Measurements from ENCODE around the gene SESN2.

The SESN2 gene, protein sequence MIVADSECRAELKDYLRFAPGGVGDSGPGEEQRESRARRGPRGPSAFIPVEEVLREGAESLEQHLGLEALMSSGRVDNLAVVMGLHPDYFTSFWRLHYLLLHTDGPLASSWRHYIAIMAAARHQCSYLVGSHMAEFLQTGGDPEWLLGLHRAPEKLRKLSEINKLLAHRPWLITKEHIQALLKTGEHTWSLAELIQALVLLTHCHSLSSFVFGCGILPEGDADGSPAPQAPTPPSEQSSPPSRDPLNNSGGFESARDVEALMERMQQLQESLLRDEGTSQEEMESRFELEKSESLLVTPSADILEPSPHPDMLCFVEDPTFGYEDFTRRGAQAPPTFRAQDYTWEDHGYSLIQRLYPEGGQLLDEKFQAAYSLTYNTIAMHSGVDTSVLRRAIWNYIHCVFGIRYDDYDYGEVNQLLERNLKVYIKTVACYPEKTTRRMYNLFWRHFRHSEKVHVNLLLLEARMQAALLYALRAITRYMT

DNA sequence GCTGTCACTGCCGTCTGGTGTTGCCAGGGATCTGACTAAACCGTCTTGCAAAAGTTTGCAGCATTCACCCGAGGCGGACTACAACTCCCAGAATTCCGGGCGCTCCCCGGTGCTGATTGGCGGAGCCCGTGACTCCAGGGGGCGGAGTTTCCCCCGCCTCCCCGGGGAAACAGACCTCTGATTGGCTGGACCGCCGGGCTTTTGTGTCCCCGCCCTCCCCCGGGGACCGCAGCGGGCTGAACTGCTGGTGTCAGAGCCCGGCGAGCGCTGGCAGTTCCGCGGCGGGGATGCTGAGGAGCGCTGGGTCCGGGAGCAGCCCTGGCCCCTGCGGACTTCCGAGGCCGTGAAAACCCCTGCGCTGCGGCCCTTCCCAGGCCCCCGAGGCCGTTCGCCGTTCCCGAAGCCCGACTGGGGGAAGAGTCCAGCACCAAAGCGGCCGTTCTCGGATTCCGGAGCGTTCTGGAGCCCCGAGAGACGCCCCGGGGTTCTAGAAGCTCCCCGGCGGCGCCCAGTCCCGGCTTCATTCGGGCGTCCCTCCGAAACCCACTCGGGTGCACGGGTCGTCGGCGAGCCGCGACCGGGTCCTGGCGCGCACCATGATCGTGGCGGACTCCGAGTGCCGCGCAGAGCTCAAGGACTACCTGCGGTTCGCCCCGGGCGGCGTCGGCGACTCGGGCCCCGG is at the start of gene SESN2:
SESN2 (plus strand) TSS at position 267 of the 682 bp plus-strand sequence; CDS start at position 597, 330 bp downstream.
- DNase-seq (ENCODE audit: low read depth, low spot score) = peak; percentile 87

DNA sequence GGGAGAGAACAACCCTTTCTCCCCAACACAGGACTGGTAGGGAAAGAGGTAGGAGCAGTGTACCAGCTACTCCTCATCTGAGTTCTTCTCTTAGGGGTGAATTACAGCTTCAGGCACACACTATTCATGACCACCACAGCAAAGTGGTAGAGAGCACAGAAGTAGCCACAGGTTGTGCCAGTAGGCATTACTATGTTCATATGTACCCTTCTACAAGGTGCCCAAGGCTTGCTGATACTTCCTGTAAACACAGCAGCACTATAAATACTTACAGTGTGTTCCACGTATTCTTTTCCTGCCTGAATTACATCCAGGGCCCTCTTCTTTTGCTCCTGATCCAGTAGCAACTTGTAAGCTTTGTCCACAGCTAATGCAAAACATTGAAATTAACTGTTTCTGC is 49.6 kb upstream of the SESN2 start:
- DNase-seq (ENCODE audit: low read depth, low spot score) = no peak

DNA sequence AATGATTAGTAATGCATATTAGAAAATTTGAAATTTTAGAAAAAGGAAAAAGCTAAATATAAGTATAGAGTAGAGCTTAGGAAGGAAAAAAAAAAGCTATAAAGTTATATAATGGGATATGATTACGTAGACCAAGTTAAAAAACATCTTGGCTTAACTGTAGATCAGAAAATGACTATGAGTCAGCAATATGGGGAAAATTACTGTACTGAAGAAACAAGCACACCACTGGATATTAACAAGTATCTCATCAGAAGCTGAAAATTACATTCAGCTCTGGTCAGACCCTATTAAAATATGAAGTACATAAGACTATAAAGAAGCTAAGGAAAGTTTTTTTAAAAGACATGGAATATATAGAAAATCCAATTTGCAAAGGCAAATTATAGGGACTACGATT is 46.0 kb upstream of the SESN2 start:
- no peak for DNase-seq (ENCODE audit: low read depth, low spot score)

DNA sequence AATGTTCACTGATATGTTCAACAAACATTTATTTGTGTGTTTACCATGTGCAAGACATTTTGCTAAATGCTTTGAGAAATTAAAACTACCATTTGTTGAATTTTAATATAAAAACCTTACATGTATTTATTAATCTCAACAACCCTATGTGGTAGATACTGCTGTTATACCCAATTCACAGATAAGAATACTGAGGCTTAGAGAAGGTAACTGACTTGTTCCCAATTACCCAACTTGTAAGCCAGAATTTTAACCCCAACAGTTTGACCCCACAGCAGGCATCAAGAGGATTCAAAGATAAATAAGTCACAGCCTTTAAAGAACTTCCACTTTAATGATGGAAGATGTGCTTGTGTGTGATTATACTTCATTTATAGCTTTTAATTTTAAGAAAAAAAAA is 30.2 kb upstream of the SESN2 start:
- no peak for DNase-seq (ENCODE audit: low read depth, low spot score)

DNA sequence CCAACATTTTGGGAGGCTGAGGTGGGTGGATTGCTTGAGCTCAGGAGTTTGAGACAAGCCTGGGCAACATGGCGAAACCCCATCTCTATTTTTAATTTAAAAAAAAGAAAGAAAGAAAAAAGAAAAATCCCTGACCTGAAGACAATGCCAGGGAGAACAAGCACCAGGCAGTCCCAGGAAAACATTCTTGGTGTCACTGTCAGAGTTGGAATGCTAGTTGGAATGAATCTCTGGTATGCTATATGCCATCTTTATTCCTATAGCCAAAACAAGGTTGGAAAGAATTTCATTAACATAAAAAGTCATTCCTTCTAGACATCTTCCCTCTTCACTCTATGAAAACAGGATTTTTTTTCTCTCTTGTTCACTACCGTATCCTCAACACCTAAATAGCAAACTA is 29.3 kb upstream of the SESN2 start:
- no peak for DNase-seq (ENCODE audit: low read depth, low spot score)

DNA sequence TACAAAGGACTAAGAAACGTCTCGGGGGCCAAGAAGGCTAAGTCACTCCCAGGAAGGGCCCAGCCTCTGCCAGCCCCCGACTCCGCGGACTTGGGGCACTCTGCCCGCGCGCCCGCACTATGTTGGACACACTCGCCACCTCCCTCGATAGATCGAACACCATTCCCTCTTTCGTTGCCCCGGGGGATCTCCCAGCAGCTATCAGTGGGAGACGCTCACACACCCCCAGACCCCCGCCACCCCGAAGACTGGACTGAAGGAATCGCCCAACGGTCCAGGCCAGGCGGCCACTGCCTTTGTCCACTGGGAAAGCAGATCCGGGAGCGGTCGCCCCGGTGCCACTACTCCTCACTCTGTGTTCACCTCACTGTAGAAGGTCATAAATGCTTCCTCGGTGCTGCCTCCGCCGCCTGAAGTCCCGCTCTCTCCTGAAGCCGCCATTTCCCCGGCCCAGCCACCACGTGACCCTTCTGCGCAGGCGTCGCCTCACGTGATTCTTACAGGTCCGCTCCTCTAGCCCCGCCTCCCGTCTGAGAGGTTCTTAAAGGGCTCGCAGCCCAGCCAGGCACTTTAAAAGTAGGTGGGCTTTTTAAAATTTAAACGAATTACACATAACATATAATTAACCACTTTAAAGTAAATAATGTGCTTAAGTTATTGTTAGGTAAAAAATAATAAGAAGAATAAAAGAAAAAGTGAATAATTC is 26.6 kb upstream of the SESN2 start, which contains the start of gene DNAJC8:
DNAJC8 (minus strand) TSS at position 472 of the 706 bp plus-strand sequence; CDS start at position 441, 31 bp downstream.
- DNase-seq (ENCODE audit: low read depth, low spot score) = peak; percentile 72

DNA sequence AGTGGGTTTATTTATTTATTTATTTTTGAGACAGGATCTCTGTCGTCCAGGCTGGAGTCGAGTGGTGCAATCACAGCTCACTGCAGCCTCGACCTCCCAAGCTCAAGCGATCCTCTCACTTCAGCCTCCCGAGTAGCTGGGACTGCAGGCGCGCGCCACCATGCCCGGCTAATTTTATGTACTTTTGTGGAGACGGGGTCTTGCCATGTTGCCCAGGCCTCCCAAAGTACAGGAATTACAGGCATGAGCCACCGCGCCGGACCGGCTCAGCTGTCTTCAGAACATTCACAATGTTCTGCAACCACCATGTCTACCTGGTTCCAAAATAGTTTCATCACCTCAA is 26.1 kb upstream of the SESN2 start:
- DNase-seq (ENCODE audit: low read depth, low spot score) = no peak

DNA sequence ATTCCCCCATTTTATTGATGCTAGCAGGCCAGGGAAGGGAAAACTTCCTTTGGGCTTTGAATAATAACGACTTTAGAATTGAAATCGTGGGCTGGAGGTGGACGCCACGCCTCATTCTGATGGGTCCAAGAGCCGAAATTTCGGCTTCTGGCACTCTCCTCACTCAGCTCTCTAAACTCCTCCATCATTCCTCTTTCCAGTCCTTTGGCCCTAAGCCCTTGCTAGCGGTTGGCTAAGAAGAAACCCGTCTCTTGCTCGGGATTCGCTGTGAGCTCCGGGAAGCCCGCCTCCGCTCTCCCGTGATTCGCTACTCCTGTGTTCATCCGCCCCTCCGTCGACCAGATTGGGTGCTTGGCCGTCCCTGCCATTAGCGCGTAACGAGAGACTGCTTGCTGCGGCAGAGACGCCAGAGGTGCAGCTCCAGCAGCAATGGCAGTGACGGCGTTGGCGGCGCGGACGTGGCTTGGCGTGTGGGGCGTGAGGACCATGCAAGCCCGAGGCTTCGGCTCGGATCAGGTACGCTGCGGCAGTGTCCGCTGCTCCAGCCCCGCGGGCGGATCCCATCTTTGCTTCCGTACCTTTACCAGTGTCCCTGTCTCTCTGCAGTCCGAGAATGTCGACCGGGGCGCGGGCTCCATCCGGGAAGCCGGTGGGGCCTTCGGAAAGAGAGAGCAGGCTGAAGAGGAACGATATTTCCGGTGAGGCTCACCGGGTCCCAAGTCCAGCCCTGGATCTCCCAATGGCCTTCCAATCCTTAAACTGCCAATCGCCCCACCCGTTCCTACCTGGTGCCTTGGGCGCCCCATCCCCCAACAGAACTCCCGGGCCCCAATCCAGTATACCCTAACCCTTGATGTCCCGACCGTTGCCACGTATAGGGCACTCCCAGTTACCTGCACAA is 23.3 kb upstream of the SESN2 start, which contains the start of gene ATP5IF1:
ATP5IF1 (plus strand) TSS at position 370 of the 901 bp plus-strand sequence; CDS start at position 430, 60 bp downstream.
- DNase-seq (ENCODE audit: low read depth, low spot score) = peak; percentile 92

DNA sequence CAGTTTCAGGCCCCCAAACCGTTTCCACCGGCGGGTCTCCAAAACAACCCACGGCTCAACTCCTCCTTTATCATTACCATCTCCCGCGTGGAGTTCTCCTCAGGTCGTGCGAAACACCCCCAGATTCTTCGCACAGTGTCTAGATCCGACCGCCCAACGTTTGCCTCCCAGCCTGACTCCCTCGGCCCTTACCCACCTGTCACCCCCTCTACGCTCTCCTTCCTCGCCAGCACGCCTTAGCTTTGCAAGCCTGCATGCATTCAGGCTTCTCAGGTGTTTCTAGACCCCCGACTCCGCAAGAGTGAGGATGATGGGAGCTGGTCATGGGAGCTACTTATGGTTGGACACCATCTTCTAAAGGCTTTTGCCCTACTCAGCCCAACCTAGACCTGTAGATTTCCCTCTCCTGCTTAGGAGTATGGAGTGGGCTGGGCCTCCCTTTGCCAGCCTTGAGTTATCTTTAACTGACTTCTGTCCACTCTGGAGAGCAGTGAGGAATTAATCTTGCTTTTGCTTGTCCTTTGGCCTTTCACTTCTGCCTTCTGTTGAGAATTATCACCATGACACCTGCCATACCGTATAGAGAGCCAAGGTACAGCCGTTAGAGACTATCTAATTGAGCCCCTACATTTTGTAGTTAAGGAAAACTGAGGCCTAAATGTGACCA is 22.5 kb upstream of the SESN2 start:
- no peak for DNase-seq (ENCODE audit: low read depth, low spot score)

DNA sequence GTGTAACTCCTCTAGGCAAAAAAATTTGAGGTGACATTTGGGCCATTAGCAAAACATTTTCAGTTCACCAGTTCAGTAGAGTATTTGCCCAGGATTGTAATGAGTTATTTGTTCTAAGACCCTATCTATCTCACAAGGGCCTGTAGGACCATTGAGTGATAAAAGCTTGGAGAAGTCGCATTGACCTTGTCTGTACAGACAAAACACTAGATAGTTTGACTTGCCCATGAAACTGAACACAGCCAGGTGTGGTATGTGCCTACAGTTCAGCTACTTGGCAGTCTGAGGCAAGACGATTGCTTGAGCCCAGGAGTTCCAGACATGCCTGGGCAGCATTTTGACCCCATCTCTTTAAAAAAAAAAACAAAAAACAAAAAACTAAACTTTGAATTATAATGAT is 20.3 kb upstream of the SESN2 start:
- DNase-seq (ENCODE audit: low read depth, low spot score) = no peak

DNA sequence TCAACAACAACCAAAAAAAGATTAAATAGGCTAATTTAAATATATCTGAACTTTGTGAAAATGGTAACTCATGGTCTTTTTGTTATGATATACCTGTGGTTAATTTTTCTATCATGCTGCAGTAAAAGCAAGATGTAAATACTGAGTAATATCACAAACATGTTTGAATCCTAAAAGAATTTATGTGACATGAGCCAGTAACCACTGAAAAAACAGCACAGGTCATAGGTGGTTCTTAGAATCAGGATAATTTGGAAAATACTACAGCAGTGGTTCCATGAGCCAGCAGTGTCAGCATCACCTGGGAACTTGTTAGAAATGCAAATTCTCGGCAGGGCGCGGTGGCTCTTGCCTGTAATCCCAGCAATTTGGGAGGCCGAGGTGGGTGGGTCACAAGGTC is 19.3 kb upstream of the SESN2 start:
- DNase-seq (ENCODE audit: low read depth, low spot score) = no peak

DNA sequence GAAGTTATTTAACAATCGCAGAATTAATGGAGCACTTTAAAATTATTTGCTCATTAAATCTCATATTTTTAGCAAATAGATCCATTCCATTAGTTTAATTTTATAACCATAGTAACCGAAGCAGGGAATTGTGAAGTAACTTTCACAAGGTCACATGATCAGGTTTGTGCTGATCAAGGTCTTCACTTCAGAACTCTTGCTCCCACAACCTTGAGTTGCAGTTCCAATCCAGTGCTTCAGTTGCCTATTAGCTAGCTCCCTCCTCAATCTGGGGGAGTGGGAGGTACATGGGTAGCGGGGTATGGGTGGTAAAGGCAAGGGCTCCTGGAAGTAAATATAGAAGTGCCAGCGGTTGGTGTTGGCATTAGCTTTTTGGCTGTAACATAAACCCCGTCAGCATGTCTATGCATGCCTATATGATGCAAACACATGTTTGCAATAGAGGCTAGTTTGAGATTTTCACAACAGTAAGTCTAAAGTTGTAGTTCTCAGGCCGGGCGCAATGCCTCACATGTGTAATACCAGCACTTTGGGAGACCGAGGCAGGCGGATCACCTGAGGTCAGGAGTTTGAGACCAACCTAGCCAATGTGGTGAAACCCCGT is 17.6 kb upstream of the SESN2 start:
- DNase-seq (ENCODE audit: low read depth, low spot score) = no peak

DNA sequence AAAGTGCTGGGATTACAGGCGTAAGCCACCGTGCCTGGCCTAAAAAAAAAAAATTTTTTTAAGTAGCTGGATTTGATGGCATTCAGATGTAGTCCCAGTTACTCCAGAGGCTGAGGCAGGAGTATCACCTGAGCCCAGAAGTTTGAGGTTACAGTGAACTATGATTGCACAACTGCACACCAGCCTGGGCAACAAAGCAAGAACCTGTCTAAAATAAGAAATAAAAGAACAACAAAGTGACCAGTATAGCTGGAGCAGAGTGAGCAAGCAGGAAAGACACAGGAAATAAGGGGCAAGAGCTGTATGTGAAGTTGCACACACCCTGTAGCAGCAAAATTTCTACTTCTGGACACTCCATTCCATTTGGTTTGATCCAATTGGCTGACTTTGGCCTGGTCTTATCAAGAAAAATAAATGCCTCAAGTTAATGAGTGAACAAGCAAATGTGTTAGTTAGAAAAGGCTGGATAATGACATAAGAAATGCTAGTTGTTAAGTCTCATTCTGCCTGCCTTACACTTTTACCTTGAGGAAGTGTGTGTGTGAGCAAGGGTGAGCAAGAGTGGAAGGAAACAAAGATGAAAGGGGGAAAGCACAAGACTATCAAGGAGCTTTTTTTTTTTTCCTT is 15.5 kb upstream of the SESN2 start:
- no peak for DNase-seq (ENCODE audit: low read depth, low spot score)

DNA sequence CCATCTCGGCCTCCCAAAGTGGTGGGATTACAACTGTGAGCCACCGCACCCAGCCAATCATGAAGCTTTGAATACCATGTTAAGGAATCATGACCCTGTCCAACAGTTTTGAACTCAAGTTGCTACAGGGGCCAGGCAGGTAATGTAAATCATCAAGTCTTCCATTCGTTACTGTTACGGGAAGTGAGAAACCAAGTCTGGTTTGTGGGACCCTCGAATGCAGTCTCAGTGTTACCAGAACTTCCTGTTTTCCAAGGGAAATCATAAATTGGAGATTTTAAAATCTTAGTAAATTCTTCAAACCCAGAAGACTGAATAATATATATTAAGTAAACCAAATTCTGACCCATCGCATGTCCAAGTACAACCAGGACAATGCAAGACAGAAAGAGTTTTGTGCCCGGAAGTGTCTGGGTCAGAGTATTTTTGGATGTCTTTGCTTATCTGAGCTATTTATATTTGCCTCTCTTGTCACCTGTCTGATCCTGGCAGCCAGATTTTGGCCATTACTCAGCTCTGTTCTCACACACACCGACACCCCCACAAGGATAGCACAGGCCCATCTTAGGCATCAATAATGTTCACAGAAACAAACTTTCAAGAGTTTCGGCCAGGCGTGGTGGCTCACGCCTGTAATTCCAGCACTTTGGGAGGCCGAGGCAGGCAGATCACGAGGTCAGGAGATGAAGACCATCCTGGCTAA is 14.6 kb upstream of the SESN2 start:
- no peak for DNase-seq (ENCODE audit: low read depth, low spot score)

DNA sequence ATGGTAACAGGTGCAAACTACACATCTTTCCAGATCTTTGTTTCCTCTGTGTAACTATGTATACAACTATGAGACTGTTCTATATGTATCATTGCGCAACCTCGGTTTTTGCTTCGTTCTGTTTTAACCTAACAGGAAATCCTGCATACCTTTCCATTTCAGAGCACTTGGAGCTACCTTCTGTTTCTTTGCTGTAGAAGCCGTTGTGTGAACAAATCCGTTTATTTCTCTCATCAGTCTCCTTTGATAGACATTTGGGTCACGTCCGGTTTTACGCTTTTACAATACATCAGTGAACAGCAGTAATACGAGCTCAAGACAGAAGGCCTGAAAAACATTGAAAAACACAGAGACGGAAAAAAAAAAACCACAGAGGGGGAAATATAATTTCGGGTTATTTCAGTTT is 12.9 kb upstream of the SESN2 start:
- no peak for DNase-seq (ENCODE audit: low read depth, low spot score)

DNA sequence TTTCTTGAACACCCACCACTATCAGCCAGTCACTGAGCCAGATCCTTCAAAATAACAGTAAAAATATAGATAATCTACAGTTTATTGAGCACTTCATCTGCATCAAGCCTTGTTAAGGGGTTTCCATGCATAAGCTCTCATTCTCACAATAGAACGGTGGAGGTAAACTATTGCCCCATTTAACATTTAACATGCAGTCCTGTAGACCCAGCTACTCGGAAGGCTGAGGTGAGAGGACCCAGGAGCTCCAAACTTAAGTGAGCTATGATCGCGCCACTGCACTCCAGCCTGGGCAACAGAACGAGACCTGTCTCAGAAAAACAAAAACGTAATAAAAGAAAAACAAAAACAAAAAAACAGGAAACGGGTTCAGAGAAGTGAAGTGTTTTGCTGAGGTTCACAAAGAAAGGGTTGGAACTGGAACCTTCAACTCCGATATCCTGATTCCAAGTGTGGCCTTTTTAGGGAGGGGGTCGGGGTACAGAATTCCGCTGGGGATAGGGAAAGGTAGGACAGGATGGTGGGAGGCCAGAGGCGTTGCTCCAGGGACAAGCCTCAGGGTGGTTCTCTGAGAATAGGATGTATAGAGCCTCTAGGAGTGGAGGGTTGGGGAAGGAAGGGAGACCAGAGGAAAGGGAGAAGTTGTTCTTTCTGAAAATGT is 11.6 kb upstream of the SESN2 start:
- no peak for DNase-seq (ENCODE audit: low read depth, low spot score)

DNA sequence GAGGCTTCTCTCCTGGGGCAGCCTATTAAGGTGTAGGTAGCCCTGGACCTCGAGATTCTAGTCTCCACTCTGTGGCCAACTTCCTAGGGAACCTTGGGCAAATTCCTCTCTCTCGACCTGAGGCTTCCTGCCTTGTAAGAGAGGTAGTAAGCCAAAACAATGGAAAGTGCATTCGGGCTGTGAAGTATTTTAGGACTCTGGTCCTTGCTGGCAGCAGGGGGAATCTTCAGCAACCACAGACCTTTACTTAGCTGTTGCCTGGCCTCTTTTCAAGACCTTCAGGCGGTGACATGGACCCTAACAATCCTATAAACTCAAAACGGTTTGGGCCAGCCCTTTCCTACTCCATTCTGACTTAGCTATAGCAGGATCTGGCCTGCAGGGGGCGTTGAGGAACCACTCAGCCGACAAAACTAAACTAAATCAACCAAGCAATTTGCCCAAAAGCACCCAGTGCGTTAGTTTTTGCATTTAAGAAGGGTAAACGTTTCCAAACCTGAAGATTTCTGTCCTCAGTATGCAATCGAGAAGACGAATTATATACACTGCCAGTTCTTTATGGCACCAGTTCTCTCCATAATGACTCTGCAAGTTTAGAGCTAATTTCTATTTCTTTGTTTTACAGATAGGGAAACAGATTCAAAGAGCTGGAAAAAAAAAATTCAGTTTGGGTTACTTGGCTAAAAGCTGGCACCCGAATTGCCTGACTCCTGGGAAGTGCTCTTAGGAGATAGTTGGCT is 10.9 kb upstream of the SESN2 start:
- DNase-seq (ENCODE audit: low read depth, low spot score) = no peak

Data from brain pericyte (primary cell).